Measurements from ENCODE around the gene RBM38. TPM values are rescaled to one million over a fixed set of nuclear protein-coding genes. Genes with fewer than 3 reads are reported as not detected.
"Not testable (repeated sequence)": the region's sequence is repeated elsewhere in the genome, so short reads cannot be mapped to it uniquely, and the experiment has no call there.

Gene RBM38
- total RNA-seq, 1 experiment from 2014 or later: 56.5 TPM

DNA sequence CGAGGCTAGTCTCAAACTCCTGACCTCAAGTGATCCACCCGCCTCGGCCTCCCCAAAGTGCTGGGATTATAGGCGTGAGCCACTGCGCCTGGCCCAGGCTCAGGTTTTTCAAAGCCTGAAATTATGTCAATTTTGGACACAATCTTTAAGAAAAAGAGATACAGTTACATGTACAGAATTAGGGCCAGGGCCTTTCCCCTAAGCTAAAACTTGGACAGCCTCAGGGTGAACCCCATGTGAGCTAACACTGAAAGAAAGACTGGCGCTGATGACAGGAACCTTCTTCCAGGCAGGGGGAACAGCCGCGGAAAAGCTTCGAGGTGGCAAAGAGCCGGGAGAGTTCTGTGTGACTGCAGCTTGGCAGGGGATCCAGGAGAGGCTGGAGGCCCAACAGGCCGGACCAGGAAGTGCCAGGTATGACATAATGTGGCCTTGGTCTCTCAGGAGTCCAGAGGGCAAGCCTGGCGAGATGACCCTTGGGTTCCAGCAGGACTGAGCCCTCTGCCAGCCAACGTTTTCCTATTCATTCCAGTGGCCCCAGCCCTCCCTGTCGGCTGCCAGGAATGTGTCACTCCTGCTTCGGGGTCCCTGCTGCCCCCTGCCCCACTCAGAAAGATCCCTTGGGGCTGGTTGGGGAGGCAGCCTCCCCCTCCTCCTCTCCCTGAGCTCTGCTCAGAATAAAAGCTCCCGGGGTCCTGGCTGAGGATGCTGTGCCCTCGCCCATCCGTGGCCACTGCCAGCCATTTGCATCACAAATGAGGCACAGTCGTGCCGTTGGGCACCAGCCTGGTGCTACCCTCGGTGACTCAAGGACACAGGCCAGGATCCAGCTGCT is 37.3 kb downstream of the RBM38 start:
- no peak overlapping the region for H3K4me2 ChIP-seq (ENCODE audit: low read length)
- H3K9me2 ChIP-seq (replicated peaks; ENCODE audit: low read length): no peaks in the 10 kb centered on the region
- no TSS peak for BruUV-seq (replicated peaks)
- H3K9me3 ChIP-seq (ENCODE audit: low read length): no peaks in the 10 kb centered on the region
- no peak overlapping the region for H3K4me3 ChIP-seq (ENCODE audit: low read length)
- no peak overlapping the region for H3K27ac ChIP-seq (ENCODE audit: low read length)
- H3K36me3 ChIP-seq (ENCODE audit: low read depth, low read length): no peaks in the 10 kb centered on the region
- peak overlapping the region; percentile 59; the same call in 1 of the 2 replicates for H2AFZ ChIP-seq (ENCODE audit: low read length)
- no peak for TF ChIP-seq EZH2phosphoT487 (IDR thresholded peaks at IDR 0.05; ENCODE audit: borderline replicate concordance, low read length)
- TF ChIP-seq EZH2 (IDR thresholded peaks at IDR 0.05; ENCODE audit: low read length, unreplicated experiment): no peak
- TF ChIP-seq, protein P1, sequence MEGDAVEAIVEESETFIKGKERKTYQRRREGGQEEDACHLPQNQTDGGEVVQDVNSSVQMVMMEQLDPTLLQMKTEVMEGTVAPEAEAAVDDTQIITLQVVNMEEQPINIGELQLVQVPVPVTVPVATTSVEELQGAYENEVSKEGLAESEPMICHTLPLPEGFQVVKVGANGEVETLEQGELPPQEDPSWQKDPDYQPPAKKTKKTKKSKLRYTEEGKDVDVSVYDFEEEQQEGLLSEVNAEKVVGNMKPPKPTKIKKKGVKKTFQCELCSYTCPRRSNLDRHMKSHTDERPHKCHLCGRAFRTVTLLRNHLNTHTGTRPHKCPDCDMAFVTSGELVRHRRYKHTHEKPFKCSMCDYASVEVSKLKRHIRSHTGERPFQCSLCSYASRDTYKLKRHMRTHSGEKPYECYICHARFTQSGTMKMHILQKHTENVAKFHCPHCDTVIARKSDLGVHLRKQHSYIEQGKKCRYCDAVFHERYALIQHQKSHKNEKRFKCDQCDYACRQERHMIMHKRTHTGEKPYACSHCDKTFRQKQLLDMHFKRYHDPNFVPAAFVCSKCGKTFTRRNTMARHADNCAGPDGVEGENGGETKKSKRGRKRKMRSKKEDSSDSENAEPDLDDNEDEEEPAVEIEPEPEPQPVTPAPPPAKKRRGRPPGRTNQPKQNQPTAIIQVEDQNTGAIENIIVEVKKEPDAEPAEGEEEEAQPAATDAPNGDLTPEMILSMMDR (conservative IDR thresholded peaks at IDR 0.05; ENCODE audit: low read depth, low read length): no peak
- no peak for ATAC-seq
- peaks cover 15% of the 10 kb centered on the region for H3K4me1 ChIP-seq (ENCODE audit: insufficient read depth, low read length)
- H3K79me2 ChIP-seq (ENCODE audit: low read length): no peaks in the 10 kb centered on the region
- H3K27me3 ChIP-seq (ENCODE audit: low read length): no peaks in the 10 kb centered on the region
- CTCF ChIA-PET: no interaction called here
- H3K9ac ChIP-seq (ENCODE audit: low read length): no peak overlapping the region
- no peaks in the 10 kb centered on the region for H4K20me1 ChIP-seq (ENCODE audit: low read length)
- no peaks in the 10 kb centered on the region for H3F3A ChIP-seq (ENCODE audit: low read length, unreplicated experiment)
- POLR2A ChIA-PET (ENCODE audit: unreplicated experiment): no interaction called here
- DNase-seq: no peak
- intact Hi-C loops (cut with micrococcal nuclease): no loop called here

DNA sequence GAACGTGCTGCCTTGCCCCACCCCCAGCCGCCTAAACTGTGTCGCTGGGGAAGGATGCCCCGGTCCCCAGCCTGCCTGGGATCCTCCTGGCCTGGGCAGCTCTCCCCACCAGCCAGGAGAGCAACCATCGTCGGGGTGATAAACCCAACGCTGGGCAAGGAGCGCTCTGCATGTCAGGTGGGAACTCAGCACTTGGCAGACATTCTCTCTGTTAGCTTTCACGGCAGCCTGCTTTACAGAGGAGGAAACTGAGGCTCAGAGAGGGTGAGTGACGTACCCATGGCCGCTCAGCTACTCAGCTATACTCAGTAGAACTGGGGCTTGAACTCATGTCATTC is 37.9 kb downstream of the RBM38 start:
- BruUV-seq (replicated peaks): no TSS peak
- no peak overlapping the region for H3K27ac ChIP-seq (ENCODE audit: low read length)
- H3K9me3 ChIP-seq (ENCODE audit: low read length): no peaks in the 10 kb centered on the region
- ChIA-PET CTCF (no interaction called here), POLR2A (ENCODE audit: unreplicated experiment) (no interaction called here)
- no peaks in the 10 kb centered on the region for H3F3A ChIP-seq (ENCODE audit: low read length, unreplicated experiment)
- H2AFZ ChIP-seq (ENCODE audit: low read length): no peak overlapping the region
- H3K9me2 ChIP-seq (replicated peaks; ENCODE audit: low read length): no peaks in the 10 kb centered on the region
- intact Hi-C loops (cut with micrococcal nuclease): no loop called here
- TF ChIP-seq, protein P1 (conservative IDR thresholded peaks at IDR 0.05; ENCODE audit: low read depth, low read length): no peak
- no peak overlapping the region for H3K9ac ChIP-seq (ENCODE audit: low read length)
- DNase-seq: no peak
- H4K20me1 ChIP-seq (ENCODE audit: low read length): no peaks in the 10 kb centered on the region
- ATAC-seq: no peak
- H3K79me2 ChIP-seq (ENCODE audit: low read length): no peaks in the 10 kb centered on the region
- H3K4me2 ChIP-seq (ENCODE audit: low read length): no peak overlapping the region
- H3K36me3 ChIP-seq (ENCODE audit: low read depth, low read length): no peaks in the 10 kb centered on the region
- H3K4me1 ChIP-seq (ENCODE audit: insufficient read depth, low read length): peaks cover 15% of the 10 kb centered on the region
- H3K27me3 ChIP-seq (ENCODE audit: low read length): no peaks in the 10 kb centered on the region
- no peak overlapping the region for H3K4me3 ChIP-seq (ENCODE audit: low read length)

DNA sequence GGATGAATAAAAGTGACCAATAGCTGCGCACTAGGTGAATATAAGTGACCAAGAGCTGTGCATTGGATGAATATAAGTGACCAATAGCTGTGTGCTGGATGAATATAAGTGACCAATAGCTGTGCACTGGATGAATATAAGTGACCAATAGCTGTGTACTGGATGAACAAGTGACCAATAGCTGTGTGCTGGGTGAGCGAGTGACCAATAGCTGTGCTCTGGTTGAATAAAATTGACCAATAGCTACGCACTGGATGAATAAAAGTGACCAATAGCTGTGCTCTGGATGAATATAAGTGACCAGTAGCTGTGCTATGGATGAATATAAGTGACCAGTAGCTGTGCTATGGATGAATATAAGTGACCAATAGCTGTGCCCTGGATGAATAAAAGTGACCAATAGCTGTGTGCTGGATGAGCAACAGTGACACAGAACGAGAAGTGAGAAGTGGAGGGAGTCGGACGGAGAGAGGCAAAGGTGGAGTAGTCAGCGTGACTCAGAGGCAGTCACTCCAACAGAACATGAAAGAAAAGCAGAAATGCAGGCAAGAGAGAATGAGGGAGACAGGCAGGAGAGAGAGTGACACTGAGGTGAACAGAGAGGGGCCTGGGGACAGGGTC is 38.5 kb downstream of the RBM38 start:
- ATAC-seq (peak; percentile 80), DNase-seq (peak; percentile 92)
- H3K9me2 ChIP-seq (replicated peaks; ENCODE audit: low read length): no peaks in the 10 kb centered on the region
- H3K4me2 ChIP-seq (ENCODE audit: low read length): peak overlapping the region; percentile 4; the same call in 1 of the 2 replicates
- H2AFZ ChIP-seq (ENCODE audit: low read length): no peak overlapping the region
- ChIA-PET POLR2A (ENCODE audit: unreplicated experiment) (no interaction called here), CTCF (no interaction called here)
- H3K4me3 ChIP-seq (ENCODE audit: low read length): no peak overlapping the region
- H4K20me1 ChIP-seq (ENCODE audit: low read length): no peaks in the 10 kb centered on the region
- no peaks in the 10 kb centered on the region for H3K36me3 ChIP-seq (ENCODE audit: low read depth, low read length)
- H3K9ac ChIP-seq (ENCODE audit: low read length): no peak overlapping the region
- no peaks in the 10 kb centered on the region for H3K9me3 ChIP-seq (ENCODE audit: low read length)
- H3F3A ChIP-seq (ENCODE audit: low read length, unreplicated experiment): no peaks in the 10 kb centered on the region
- TF ChIP-seq EZH2phosphoT487 (IDR thresholded peaks at IDR 0.05; ENCODE audit: borderline replicate concordance, low read length) (no peak), EZH2 (IDR thresholded peaks at IDR 0.05; ENCODE audit: low read length, unreplicated experiment) (no peak)
- TF ChIP-seq, protein P1 (conservative IDR thresholded peaks at IDR 0.05; ENCODE audit: low read depth, low read length): no peak
- no peaks in the 10 kb centered on the region for H3K79me2 ChIP-seq (ENCODE audit: low read length)
- intact Hi-C loops (cut with micrococcal nuclease): no loop called here
- BruUV-seq (replicated peaks): no TSS peak
- H3K27ac ChIP-seq (ENCODE audit: low read length): no peak overlapping the region; the same call in 1 of the 2 replicates
- H3K27me3 ChIP-seq (ENCODE audit: low read length): no peaks in the 10 kb centered on the region
- peaks cover 15% of the 10 kb centered on the region for H3K4me1 ChIP-seq (ENCODE audit: insufficient read depth, low read length)

DNA sequence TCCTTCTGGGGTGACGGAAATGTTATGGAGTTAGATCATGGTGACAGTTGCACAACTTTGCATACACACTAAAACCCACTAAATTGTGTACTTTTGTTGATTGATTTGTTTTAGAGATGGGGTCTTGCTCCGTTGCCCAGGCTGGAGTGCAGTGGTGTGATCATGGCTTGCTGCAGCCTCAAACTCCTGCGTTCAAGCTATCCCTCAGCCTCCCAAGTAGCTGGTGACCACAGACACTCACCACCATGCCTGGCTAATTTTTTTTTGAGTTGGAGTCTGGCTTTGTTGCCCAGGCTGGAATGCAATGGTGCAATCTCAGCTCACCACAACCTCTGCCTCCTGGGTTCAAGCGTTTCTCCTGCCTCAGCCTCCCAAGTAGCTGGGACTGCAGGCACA is 39.0 kb downstream of the RBM38 start:
- CTCF ChIA-PET; H3K9me3 ChIP-seq (ENCODE audit: low read length); H3F3A ChIP-seq (ENCODE audit: low read length, unreplicated experiment); intact Hi-C loops (cut with micrococcal nuclease); H3K27ac ChIP-seq (ENCODE audit: low read length); POLR2A ChIA-PET (ENCODE audit: unreplicated experiment); BruUV-seq (replicated peaks); DNase-seq; ATAC-seq; H3K4me3 ChIP-seq (ENCODE audit: low read length); H3K27me3 ChIP-seq (ENCODE audit: low read length); H3K36me3 ChIP-seq (ENCODE audit: low read depth, low read length); H2AFZ ChIP-seq (ENCODE audit: low read length); H3K9me2 ChIP-seq (replicated peaks; ENCODE audit: low read length); H3K9ac ChIP-seq (ENCODE audit: low read length); H4K20me1 ChIP-seq (ENCODE audit: low read length); H3K79me2 ChIP-seq (ENCODE audit: low read length): not testable (repeated sequence)
- peak overlapping the region; percentile 4; the same call in 1 of the 2 replicates for H3K4me2 ChIP-seq (ENCODE audit: low read length)
- H3K4me1 ChIP-seq (ENCODE audit: insufficient read depth, low read length): peaks cover 18% of the 10 kb centered on the region

All from PC-3 (cell line).